Heart left ventricle (tissue), 13 donors: ENCODE results near the gene PPP2R2D.

Experiments
- POLR2A ChIP-seq, 2 donors: fragments of 450-650 bp; IDR thresholded peaks; one replicate each; pipeline ENCODE4 v1.6.1; 2017; ENCODE audit warnings: antibody characterized with exemption in 2 of 2, mild to moderate bottlenecking in 2 of 2, moderate library complexity in 2 of 2
- TF ChIP-seq, protein P1 (sequence below), 12 donors: fragments of 200-600 bp; sonication (generic) in 4 of 12; IDR thresholded peaks; one replicate each; pipeline versions ENCODE4 v1.5.0 to v1.8.0; 2018 to 2022; ENCODE audit warnings: antibody characterized with exemption in 12 of 12, mild to moderate bottlenecking in 5 of 12
- donor health status: ischemic (EF 13 %, LVEDD 7.1; RV severe dilation, severe dysfunction).
- donor health status: DM: no; HTN: yes; CAD: no.
- donor health status: DM: no; HTN: no; CAD: no.
- donor health status: ischemic (EF 25% LVEDD 6.9; RV normal size, moderate dysfunction).
- donor health status: ischemic (EF 25% LVEDD 5.7; RV mildly dilated, moderate dysfunction).
- donor health status: ischemic (EF 35%, LVEDD 5.7; RV mildly dilated, moderate dysfunction).
- donor health status: nonischemic (EF 11% LVEDD 7.7; RV severe dilation, severe dysfunction).
- donor health status: DM: yes; HTN: yes; CAD: no.
- donor health status: PGD.
- donor health status: ischemic (EF 29% LVEDD 5.4; RV normal size, mild dysfunction).
- donor health status: nonischemic (EF 23%, LVEDD 6.1; RV moderate dilation, normal function).

DNA sequence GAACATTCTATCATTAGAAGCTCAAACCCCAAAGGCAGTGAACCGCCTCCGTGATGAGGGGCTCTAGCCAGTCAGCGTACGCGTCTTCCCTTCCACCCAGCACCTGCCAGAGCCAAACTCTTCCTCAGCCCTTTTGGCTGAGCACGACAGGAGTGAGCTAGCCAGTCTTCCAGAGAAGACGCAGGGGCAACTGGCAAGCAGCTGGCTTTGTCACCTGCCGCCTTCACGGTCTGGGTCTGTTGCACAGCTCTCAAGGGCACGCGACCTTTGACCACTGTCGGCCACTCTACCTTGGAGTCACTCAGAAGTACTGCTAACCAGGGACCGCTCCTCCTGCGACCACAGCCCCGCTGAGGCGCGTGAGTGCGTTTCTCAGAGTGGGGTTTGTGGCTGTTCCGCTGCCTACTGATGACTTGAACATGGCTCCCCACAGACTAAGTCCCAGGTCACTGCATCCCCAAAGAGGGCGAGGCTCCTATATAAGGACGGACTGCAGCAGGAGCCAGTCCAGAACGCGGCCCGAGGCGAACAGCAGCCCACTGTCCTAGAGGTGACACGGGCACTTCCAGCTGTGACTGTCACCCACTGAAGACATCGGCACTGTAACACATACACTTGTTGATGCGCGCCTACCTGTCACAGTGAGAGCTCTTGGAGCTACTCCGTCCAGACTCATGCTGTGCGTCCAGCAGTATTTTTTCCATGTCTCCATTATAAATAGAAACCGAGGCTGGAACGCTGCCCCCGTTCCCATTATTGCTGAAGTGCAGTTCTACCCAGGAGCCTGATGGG, 72.5 kb downstream of the PPP2R2D start:
- TF ChIP-seq, protein P1, sequence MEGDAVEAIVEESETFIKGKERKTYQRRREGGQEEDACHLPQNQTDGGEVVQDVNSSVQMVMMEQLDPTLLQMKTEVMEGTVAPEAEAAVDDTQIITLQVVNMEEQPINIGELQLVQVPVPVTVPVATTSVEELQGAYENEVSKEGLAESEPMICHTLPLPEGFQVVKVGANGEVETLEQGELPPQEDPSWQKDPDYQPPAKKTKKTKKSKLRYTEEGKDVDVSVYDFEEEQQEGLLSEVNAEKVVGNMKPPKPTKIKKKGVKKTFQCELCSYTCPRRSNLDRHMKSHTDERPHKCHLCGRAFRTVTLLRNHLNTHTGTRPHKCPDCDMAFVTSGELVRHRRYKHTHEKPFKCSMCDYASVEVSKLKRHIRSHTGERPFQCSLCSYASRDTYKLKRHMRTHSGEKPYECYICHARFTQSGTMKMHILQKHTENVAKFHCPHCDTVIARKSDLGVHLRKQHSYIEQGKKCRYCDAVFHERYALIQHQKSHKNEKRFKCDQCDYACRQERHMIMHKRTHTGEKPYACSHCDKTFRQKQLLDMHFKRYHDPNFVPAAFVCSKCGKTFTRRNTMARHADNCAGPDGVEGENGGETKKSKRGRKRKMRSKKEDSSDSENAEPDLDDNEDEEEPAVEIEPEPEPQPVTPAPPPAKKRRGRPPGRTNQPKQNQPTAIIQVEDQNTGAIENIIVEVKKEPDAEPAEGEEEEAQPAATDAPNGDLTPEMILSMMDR (IDR thresholded peaks at IDR 0.05): no peak
- no peak for TF ChIP-seq POLR2A (IDR thresholded peaks at IDR 0.05)
